ENCODE measurements around the gene KDM5A. TPM values are rescaled to one million over a fixed set of nuclear protein-coding genes. Genes with fewer than 3 reads are reported as not detected.
"Not testable (repeated sequence)": the region's sequence is repeated elsewhere in the genome, so short reads cannot be mapped to it uniquely, and the experiment has no call there.

The KDM5A gene
- total RNA-seq, result 100 to 1,000 TPM; 113 to 127 TPM
- 41.7 TPM for polyA plus RNA-seq (ENCODE audit: insufficient read depth, low read depth, low replicate concordance)
- long read RNA-seq, donor 1, partial matches to known transcripts, result 0 of 1 reads
- long read RNA-seq, donor 1, other reads (novel, unspliced or antisense), result 0 of 1 reads
- long read RNA-seq, donor 2, result 0 reads

GRCh38 chr12:389142-390096, at the start of gene KDM5A:
KDM5A (minus strand) TSS chr12:389320; CDS start chr12:389091, 229 bp downstream.
- H3K9me3 ChIP-seq, result no peaks in the 10 kb centered on the region
- H3K4me1 ChIP-seq, result peaks cover 13% of the 10 kb centered on the region
- H3K4me3 ChIP-seq, result peak within 1 kb of the TSS; percentile 88 to 97
- no peaks in the 10 kb centered on the region for H3K36me3 ChIP-seq (ENCODE audit: low read depth, missing control alignments)
- TF ChIP-seq CTCF (IDR thresholded peaks at IDR 0.05) (no peak), POLR2A (IDR thresholded peaks at IDR 0.05) (no peak)
- H3K27ac ChIP-seq, result peak within 1 kb of the TSS; percentile 91 to 94
- no peaks in the 10 kb centered on the region for H3K27me3 ChIP-seq
- intact Hi-C loops (cut with DNase I; ENCODE audit: low total_unique reads), result no loop called here
- 1% methylated on average over 31 to 53 of the region's 53 CpGs for WGBS, 2 donors
- peak; percentile 94 for DNase-seq

GRCh38 chr12:435737-436136, 46.6 kb upstream of the KDM5A start:
- H3K9me3 ChIP-seq; intact Hi-C loops (cut with DNase I; ENCODE audit: low total_unique reads); H3K27me3 ChIP-seq; DNase-seq; H3K36me3 ChIP-seq (ENCODE audit: low read depth, missing control alignments); H3K4me1 ChIP-seq; H3K4me3 ChIP-seq; H3K27ac ChIP-seq: not testable (repeated sequence)
- 96% methylated on average over 2 of the region's 2 CpGs for WGBS, 2 donors

- intact Hi-C loops (cut with DNase I; ENCODE audit: low total_unique reads), result no loop called here
- no peaks in the 10 kb centered on the region for H3K4me1 ChIP-seq
- TF ChIP-seq CTCF (IDR thresholded peaks at IDR 0.05) (no peak), POLR2A (IDR thresholded peaks at IDR 0.05) (no peak)
- WGBS, 2 donors, result 91 to 96% methylated on average over 3 of the region's 3 CpGs
- DNase-seq, result no peak
- H3K9me3 ChIP-seq, result no peaks in the 10 kb centered on the region
- no peaks in the 10 kb centered on the region for H3K36me3 ChIP-seq (ENCODE audit: low read depth, missing control alignments)
- H3K27ac ChIP-seq, result no peak overlapping the region
- no peaks in the 10 kb centered on the region for H3K27me3 ChIP-seq
- no peak overlapping the region for H3K4me3 ChIP-seq
Measured at GRCh38 chr12:422526-422925, 33.4 kb upstream of the KDM5A start.

- H3K4me1 ChIP-seq, result no peaks in the 10 kb centered on the region
- intact Hi-C loops (cut with DNase I; ENCODE audit: low total_unique reads), result no loop called here
- no peaks in the 10 kb centered on the region for H3K27me3 ChIP-seq
- H3K36me3 ChIP-seq (ENCODE audit: low read depth, missing control alignments), result no peaks in the 10 kb centered on the region
- TF ChIP-seq CTCF (IDR thresholded peaks at IDR 0.05), result no peak
- TF ChIP-seq POLR2A (IDR thresholded peaks at IDR 0.05), result no peak
- H3K27ac ChIP-seq, result no peak overlapping the region
- no peaks in the 10 kb centered on the region for H3K9me3 ChIP-seq
- 95 to 99% methylated on average over 6 of the region's 6 CpGs for WGBS, 2 donors
- DNase-seq, result no peak
- H3K4me3 ChIP-seq, result no peak overlapping the region
Measured at GRCh38 chr12:418432-418831, 29.3 kb upstream of the KDM5A start.

- no peak overlapping the region for H3K27ac ChIP-seq
- no peak overlapping the region for H3K4me3 ChIP-seq
- 89 to 96% methylated on average over 2 of the region's 2 CpGs for WGBS, 2 donors
- intact Hi-C loops (cut with DNase I; ENCODE audit: low total_unique reads), result no loop called here
- no peaks in the 10 kb centered on the region for H3K27me3 ChIP-seq
- no peaks in the 10 kb centered on the region for H3K4me1 ChIP-seq
- TF ChIP-seq POLR2A (IDR thresholded peaks at IDR 0.05) (no peak), CTCF (IDR thresholded peaks at IDR 0.05) (no peak)
- DNase-seq, result no peak
- no peaks in the 10 kb centered on the region for H3K36me3 ChIP-seq (ENCODE audit: low read depth, missing control alignments)
- no peaks in the 10 kb centered on the region for H3K9me3 ChIP-seq
Measured at GRCh38 chr12:414859-415258, 25.7 kb upstream of the KDM5A start.
